Measurements from ENCODE around the gene SH2D4B. TPM values are rescaled to one million over a fixed set of nuclear protein-coding genes. Genes with fewer than 3 reads are reported as not detected.
A peak's percentile ranks its signal among the peaks of the same experiment; 100 is the strongest.

SH2D4B gene
- total RNA-seq, 2 donors from 2014 or later: 0.92 TPM; not detected in 1

DNA sequence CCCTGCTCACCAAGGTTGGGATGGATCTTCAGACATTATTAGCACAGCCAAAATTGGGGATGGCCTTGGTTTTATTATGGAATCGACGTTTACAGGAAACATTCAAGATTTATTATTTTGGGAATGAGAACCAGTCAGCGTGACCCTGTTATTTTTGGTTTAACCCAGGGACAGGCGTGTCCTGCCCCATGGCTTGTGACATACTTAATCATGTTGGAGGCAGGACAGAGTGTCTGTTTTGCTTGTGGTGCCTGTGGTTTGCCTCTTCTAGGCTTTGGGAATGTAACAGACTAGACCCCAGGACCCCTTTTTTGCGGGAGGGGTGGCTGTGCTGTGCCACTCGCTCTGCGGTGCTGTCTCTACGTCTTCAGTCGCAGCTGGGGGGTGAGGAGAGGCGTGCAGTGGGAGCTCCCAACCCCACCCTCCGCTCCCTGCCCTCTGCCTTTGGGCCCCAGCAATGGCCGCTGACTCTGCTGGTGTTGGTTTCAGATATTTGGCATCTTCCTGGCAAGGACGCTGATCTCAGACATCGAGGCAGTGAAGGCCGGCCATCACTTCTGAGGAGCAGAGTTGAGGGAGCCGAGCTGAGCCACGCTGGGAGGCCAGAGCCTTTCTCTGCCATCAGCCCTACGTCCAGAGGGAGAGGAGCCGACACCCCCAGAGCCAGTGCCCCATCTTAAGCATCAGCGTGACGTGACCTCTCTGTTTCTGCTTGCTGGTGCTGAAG is 20.1 kb upstream of the SH2D4B start:
- Histone ChIP-seq H3K36me3 (peaks cover 40% of the 10 kb centered on the region), H3K9me3 (no peaks in the 10 kb centered on the region), H3K4me3 (no peak overlapping the region), H3K27me3 (replicated peaks; ENCODE audit: insufficient read depth) (no peaks in the 10 kb centered on the region), H3K4me1 (ENCODE audit: control insufficient read depth in 1 of 2, low read depth in 2 of 2) (peaks cover 0 to 18% of the 10 kb centered on the region in 2 donors), H3K27ac (peak overlapping the region; percentile 24 to 43)
- DNase-seq (ENCODE audit: low spot score): no peak
- TF ChIP-seq, protein P1, sequence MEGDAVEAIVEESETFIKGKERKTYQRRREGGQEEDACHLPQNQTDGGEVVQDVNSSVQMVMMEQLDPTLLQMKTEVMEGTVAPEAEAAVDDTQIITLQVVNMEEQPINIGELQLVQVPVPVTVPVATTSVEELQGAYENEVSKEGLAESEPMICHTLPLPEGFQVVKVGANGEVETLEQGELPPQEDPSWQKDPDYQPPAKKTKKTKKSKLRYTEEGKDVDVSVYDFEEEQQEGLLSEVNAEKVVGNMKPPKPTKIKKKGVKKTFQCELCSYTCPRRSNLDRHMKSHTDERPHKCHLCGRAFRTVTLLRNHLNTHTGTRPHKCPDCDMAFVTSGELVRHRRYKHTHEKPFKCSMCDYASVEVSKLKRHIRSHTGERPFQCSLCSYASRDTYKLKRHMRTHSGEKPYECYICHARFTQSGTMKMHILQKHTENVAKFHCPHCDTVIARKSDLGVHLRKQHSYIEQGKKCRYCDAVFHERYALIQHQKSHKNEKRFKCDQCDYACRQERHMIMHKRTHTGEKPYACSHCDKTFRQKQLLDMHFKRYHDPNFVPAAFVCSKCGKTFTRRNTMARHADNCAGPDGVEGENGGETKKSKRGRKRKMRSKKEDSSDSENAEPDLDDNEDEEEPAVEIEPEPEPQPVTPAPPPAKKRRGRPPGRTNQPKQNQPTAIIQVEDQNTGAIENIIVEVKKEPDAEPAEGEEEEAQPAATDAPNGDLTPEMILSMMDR (IDR thresholded peaks at IDR 0.05): no peak
- no peak for ATAC-seq (ENCODE audit: insufficient number of reproducible peaks, low FRiP score, low read depth)

DNA sequence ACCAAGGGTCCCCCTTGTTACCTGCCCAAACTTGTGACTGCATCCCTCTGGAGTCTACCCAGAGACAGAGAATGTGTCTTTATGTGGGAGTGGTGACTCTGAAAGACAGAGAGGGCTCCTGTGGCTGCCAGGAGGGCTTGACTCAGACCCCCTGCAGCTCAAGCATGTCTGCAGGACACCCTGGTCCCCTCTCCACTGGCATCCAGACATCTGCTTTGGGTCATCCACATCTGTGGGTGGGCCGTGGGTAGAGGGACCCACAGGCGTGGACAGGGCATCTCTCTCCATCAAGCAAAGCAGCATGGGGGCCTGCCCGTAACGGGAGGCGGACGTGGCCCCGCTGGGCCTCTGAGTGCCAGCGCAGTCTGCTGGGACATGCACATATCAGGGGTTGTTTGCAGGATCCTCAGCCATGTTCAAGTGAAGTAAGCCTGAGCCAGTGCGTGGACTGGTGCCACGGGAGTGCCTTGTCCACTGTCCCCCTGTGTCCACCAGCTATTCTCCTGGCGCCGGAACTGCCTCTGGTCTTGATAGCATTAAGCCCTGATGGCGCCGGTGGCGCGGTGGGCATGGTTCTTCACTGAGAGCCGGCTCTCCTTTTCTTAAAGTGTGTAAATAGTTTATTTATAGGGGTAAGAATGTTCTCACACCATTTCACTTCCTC is 19.4 kb upstream of the SH2D4B start:
- DNase-seq (ENCODE audit: low spot score) (no peak), ATAC-seq (ENCODE audit: insufficient number of reproducible peaks, low FRiP score, low read depth) (no peak)
- no peaks in the 10 kb centered on the region for H3K27me3 ChIP-seq (replicated peaks; ENCODE audit: insufficient read depth)
- no peaks in the 10 kb centered on the region for H3K9me3 ChIP-seq
- no peak overlapping the region for H3K27ac ChIP-seq
- peaks cover 0 to 18% of the 10 kb centered on the region in 2 donors for H3K4me1 ChIP-seq (ENCODE audit: control insufficient read depth in 1 of 2, low read depth in 2 of 2)
- TF ChIP-seq, protein P1 (IDR thresholded peaks at IDR 0.05): no peak
- no peak overlapping the region for H3K4me3 ChIP-seq
- peaks cover 37% of the 10 kb centered on the region for H3K36me3 ChIP-seq

DNA sequence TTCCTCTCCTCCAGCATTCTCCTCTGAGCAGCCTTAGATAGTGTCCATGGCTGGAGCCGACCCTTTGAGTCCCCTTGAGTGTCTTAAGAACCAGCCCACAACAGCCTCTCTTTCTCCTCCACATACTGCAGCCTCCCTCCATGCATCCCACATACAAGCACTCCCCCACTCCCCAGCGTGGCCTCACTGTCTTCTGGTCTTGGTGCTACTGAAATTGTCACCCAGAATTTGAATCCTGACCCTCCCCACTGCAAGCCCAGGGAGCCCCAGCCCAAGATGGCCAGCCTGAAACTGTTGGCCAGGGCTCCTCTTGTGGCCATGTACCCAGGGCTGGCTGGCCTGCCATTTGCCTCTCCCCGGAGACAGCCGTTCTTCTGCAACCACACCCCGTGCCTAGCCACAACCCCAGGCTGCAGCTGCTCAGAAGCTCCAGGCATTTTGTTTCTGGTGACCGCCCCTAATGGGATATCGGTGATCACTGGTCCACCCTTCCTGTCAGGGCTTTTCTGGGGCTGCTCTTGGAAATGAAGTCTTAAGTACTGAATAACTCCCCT is 18.8 kb upstream of the SH2D4B start:
- no peaks in the 10 kb centered on the region for H3K9me3 ChIP-seq
- peaks cover 0 to 18% of the 10 kb centered on the region in 2 donors for H3K4me1 ChIP-seq (ENCODE audit: control insufficient read depth in 1 of 2, low read depth in 2 of 2)
- ATAC-seq (ENCODE audit: insufficient number of reproducible peaks, low FRiP score, low read depth) (no peak), DNase-seq (ENCODE audit: low spot score) (no peak)
- TF ChIP-seq, protein P1 (IDR thresholded peaks at IDR 0.05): no peak
- no peak overlapping the region for H3K4me3 ChIP-seq
- peaks cover 31% of the 10 kb centered on the region for H3K36me3 ChIP-seq
- no peaks in the 10 kb centered on the region for H3K27me3 ChIP-seq (replicated peaks; ENCODE audit: insufficient read depth)
- no peak overlapping the region for H3K27ac ChIP-seq

DNA sequence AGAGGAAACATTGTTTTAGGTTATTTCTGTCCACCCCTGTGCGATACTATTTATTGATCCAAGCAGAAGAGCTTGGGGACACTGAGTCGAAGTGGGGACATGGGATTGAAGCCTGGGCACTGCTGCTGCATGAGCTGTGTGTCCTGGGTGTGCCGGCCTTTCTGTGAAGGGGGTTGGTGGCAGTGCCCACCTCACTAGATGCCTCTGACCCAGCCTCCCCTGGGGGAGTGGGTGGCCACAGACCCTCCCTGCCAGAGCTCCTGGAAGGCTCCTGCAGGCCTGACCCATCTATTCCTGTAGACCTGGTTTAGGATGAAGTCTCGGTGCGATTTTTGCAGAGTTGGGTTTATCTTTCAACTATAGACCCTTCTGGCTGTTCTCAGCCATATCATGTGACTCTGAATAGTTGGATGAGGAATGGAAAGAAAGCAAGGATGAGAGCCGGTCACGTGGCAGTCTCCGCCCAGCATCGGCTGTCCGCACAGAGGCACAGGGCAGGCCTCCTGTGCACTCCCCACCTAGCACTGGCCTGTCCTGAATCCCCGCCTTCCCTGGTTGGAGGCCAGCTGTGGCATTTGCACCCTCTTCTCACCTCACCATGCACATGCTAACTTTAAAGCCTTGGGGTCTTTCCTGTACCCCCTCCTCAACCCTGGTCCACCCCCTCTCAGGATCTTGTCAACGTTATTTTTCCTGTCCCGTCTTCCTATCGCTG is 17.6 kb upstream of the SH2D4B start:
- Histone ChIP-seq H3K27me3 (replicated peaks; ENCODE audit: insufficient read depth) (no peaks in the 10 kb centered on the region), H3K4me1 (ENCODE audit: control insufficient read depth in 1 of 2, low read depth in 2 of 2) (peaks cover 0 to 18% of the 10 kb centered on the region in 2 donors), H3K36me3 (peaks cover 28% of the 10 kb centered on the region), H3K4me3 (no peak overlapping the region), H3K27ac (no peak overlapping the region), H3K9me3 (no peaks in the 10 kb centered on the region)
- TF ChIP-seq, protein P1 (IDR thresholded peaks at IDR 0.05): no peak
- no peak for DNase-seq (ENCODE audit: low spot score)
- ATAC-seq (ENCODE audit: insufficient number of reproducible peaks, low FRiP score, low read depth): no peak
